HepG2 (cell line): ENCODE measurements around the gene PLPP3. TPM values are rescaled to one million over a fixed set of nuclear protein-coding genes. Genes with fewer than 3 reads are reported as not detected.

ENCODE experiments used
- CC2D1A ChIP-seq: sonication (generic); formaldehyde crosslinking; IDR thresholded peaks from 2 replicates; pipeline ENCODE4 v1.8.1; 2023; ENCODE audit warnings: mild to moderate bottlenecking, missing genetic modification reagents
- DMAP1 ChIP-seq: IDR thresholded peaks from 2 replicates; pipeline ENCODE4 v1.6.1; 2016
- NCOA1 ChIP-seq: sonication (generic); formaldehyde crosslinking; IDR thresholded peaks from 2 replicates; pipeline ENCODE4 v1.9.0; 2021; ENCODE audit warnings: missing genetic modification reagents
- PHF5A ChIP-seq: IDR thresholded peaks from one replicate; pipeline ENCODE4 v1.6.1; 2018; ENCODE audit warnings: low read depth, missing genetic modification reagents; ENCODE audit not compliant: unreplicated experiment
- SMC3 ChIP-seq: IDR thresholded peaks from 2 replicates; pipeline ENCODE4 v1.6.1; 2011; ENCODE audit warnings: low read length, improper control_type of control experiment
- ZNF207 ChIP-seq: fragments of 450-650 bp; IDR thresholded peaks from 2 replicates; pipeline ENCODE4 v1.6.1; 2016; ENCODE audit warnings: antibody characterized with exemption, borderline replicate concordance
- ZNF782 ChIP-seq: sonication (generic); formaldehyde crosslinking; IDR thresholded peaks from 2 replicates; pipeline ENCODE4 v1.4.0; 2020; ENCODE audit warnings: missing genetic modification reagents, mild to moderate bottlenecking, borderline replicate concordance
- polyA plus RNA-seq, 8 experiments: library from polyadenylated mRNA; depleted of rRNA in 3 of 8; stranded (reverse) in 7 of 8; unstranded in 1 of 8; fragments of >200 nt; fragmentation: Illumina TruSeq in 4 of 8; extraction: Trizol in 4 of 8; gene quantifications; 2 replicates each; pipeline versions ENCODE4 v1.2.1 to v1.2.3, GENCODE V29; 2011 to 2016; ENCODE audit warnings: low read depth in 4 of 8, missing spikeins in 1 of 8, mixed read lengths in 1 of 8; ENCODE audit not compliant: insufficient read depth in 1 of 8
- total RNA-seq, 5 experiments: library from RNA; depleted of rRNA; stranded (reverse); fragments of >200 nt; fragmentation: Illumina TruSeq; extraction: Trizol; gene quantifications; 2 replicates each; pipeline ENCODE4 v1.2.3, GENCODE V29; 2016; ENCODE audit warnings: low read depth in 1 of 5
- TF ChIP-seq, protein P1 (sequence below): sonication (generic); formaldehyde crosslinking; IDR thresholded peaks from 2 replicates; pipeline ENCODE4 v1.4.0; 2020; ENCODE audit warnings: missing genetic modification reagents, borderline replicate concordance
- TF ChIP-seq, protein P2 (sequence below): sonication (generic); formaldehyde crosslinking; IDR thresholded peaks from 2 replicates; pipeline ENCODE4 v1.4.0; 2020; ENCODE audit warnings: missing genetic modification reagents
- TF ChIP-seq, protein P3 (sequence below): IDR thresholded peaks from 2 replicates; pipeline ENCODE4 v1.6.1; 2012; ENCODE audit warnings: low read depth, low read length, improper control_type of control experiment
- TF ChIP-seq, protein P4 (sequence below): IDR thresholded peaks from 2 replicates; pipeline ENCODE4 v1.6.1; 2018; ENCODE audit warnings: missing genetic modification reagents, mild to moderate bottlenecking, missing compliant biosample characterization
- TF ChIP-seq, protein P5 (sequence below): sonication (generic); formaldehyde crosslinking; IDR thresholded peaks from 2 replicates; pipeline ENCODE4 v1.5.0; 2020; ENCODE audit warnings: mild to moderate bottlenecking, missing genetic modification reagents, moderate library complexity

The PLPP3 gene
- total and polyA plus RNA-seq, 2 of the 13 experiments (the other 11 are each of a cell fraction or from before 2014, with no cell fraction given), result 49.7 to 65.8 TPM

DNA sequence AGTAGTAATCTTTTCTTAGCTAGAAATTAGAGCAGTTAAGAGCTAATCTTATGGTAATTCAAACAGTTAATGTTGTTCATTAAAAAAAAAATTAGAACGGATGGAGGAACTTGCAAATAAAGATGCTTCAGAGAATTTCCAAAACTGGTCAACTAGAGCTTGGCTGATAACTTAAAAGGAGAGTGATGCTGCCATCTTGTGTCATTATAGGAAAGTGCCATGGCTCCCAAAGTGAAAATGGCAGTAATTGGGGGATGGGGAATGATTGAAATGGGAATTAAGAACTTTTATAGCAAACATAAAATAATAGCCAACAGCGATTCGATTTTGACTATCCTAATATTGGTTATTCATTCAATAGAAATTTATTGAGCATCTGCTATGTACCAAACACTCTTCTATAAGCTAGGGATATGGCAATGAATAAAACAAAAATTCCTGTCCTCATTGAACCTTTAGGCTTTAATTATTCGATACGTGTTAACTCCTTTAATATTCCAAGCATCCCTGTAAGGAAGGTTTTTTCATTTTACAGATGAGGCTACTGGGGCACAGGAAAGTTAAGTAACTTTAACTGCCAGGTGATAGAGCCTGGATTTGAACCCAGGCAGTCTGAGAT, 5.7 kb upstream of the PLPP3 start (continued):
- TF ChIP-seq, protein P1, sequence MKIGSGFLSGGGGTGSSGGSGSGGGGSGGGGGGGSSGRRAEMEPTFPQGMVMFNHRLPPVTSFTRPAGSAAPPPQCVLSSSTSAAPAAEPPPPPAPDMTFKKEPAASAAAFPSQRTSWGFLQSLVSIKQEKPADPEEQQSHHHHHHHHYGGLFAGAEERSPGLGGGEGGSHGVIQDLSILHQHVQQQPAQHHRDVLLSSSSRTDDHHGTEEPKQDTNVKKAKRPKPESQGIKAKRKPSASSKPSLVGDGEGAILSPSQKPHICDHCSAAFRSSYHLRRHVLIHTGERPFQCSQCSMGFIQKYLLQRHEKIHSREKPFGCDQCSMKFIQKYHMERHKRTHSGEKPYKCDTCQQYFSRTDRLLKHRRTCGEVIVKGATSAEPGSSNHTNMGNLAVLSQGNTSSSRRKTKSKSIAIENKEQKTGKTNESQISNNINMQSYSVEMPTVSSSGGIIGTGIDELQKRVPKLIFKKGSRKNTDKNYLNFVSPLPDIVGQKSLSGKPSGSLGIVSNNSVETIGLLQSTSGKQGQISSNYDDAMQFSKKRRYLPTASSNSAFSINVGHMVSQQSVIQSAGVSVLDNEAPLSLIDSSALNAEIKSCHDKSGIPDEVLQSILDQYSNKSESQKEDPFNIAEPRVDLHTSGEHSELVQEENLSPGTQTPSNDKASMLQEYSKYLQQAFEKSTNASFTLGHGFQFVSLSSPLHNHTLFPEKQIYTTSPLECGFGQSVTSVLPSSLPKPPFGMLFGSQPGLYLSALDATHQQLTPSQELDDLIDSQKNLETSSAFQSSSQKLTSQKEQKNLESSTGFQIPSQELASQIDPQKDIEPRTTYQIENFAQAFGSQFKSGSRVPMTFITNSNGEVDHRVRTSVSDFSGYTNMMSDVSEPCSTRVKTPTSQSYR (CRISPR knock-in tag), result peak; percentile 78; the same call in 1 of the 2 replicates
- TF ChIP-seq CC2D1A, result no peak
- no peak for TF ChIP-seq PHF5A (CRISPR knock-in tag)
- TF ChIP-seq, protein P2, sequence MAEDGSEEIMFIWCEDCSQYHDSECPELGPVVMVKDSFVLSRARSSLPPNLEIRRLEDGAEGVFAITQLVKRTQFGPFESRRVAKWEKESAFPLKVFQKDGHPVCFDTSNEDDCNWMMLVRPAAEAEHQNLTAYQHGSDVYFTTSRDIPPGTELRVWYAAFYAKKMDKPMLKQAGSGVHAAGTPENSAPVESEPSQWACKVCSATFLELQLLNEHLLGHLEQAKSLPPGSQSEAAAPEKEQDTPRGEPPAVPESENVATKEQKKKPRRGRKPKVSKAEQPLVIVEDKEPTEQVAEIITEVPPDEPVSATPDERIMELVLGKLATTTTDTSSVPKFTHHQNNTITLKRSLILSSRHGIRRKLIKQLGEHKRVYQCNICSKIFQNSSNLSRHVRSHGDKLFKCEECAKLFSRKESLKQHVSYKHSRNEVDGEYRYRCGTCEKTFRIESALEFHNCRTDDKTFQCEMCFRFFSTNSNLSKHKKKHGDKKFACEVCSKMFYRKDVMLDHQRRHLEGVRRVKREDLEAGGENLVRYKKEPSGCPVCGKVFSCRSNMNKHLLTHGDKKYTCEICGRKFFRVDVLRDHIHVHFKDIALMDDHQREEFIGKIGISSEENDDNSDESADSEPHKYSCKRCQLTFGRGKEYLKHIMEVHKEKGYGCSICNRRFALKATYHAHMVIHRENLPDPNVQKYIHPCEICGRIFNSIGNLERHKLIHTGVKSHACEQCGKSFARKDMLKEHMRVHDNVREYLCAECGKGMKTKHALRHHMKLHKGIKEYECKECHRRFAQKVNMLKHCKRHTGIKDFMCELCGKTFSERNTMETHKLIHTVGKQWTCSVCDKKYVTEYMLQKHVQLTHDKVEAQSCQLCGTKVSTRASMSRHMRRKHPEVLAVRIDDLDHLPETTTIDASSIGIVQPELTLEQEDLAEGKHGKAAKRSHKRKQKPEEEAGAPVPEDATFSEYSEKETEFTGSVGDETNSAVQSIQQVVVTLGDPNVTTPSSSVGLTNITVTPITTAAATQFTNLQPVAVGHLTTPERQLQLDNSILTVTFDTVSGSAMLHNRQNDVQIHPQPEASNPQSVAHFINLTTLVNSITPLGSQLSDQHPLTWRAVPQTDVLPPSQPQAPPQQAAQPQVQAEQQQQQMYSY (CRISPR knock-in tag), result no peak
- TF ChIP-seq, protein P3, sequence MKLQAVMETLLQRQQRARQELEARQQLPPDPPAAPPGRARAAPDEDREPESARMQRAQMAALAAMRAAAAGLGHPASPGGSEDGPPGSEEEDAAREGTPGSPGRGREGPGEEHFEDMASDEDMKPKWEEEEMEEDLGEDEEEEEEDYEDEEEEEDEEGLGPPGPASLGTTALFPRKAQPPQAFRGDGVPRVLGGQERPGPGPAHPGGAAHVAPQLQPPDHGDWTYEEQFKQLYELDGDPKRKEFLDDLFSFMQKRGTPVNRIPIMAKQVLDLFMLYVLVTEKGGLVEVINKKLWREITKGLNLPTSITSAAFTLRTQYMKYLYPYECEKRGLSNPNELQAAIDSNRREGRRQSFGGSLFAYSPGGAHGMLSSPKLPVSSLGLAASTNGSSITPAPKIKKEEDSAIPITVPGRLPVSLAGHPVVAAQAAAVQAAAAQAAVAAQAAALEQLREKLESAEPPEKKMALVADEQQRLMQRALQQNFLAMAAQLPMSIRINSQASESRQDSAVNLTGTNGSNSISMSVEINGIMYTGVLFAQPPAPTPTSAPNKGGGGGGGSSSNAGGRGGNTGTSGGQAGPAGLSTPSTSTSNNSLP, result peak; percentile 62
- no peak for TF ChIP-seq ZNF782 (CRISPR knock-in tag)
- TF ChIP-seq, protein P4, sequence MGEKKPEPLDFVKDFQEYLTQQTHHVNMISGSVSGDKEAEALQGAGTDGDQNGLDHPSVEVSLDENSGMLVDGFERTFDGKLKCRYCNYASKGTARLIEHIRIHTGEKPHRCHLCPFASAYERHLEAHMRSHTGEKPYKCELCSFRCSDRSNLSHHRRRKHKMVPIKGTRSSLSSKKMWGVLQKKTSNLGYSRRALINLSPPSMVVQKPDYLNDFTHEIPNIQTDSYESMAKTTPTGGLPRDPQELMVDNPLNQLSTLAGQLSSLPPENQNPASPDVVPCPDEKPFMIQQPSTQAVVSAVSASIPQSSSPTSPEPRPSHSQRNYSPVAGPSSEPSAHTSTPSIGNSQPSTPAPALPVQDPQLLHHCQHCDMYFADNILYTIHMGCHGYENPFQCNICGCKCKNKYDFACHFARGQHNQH (CRISPR knock-in tag), result no peak
- no peak for TF ChIP-seq DMAP1 (CRISPR knock-in tag)
- TF ChIP-seq ZNF207, result no peak
- TF ChIP-seq, protein P5, sequence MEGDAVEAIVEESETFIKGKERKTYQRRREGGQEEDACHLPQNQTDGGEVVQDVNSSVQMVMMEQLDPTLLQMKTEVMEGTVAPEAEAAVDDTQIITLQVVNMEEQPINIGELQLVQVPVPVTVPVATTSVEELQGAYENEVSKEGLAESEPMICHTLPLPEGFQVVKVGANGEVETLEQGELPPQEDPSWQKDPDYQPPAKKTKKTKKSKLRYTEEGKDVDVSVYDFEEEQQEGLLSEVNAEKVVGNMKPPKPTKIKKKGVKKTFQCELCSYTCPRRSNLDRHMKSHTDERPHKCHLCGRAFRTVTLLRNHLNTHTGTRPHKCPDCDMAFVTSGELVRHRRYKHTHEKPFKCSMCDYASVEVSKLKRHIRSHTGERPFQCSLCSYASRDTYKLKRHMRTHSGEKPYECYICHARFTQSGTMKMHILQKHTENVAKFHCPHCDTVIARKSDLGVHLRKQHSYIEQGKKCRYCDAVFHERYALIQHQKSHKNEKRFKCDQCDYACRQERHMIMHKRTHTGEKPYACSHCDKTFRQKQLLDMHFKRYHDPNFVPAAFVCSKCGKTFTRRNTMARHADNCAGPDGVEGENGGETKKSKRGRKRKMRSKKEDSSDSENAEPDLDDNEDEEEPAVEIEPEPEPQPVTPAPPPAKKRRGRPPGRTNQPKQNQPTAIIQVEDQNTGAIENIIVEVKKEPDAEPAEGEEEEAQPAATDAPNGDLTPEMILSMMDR (CRISPR knock-in tag), result peak; percentile 81
- TF ChIP-seq SMC3, result peak; percentile 85
- TF ChIP-seq NCOA1 (CRISPR knock-in tag), result no peak
